Eye (tissue), 1 donor: ENCODE measurements around the gene MYL7.
"Not testable (repeated sequence)": the region's sequence is repeated elsewhere in the genome, so short reads cannot be mapped to it uniquely, and the experiment has no call there.

Source experiments
- DNase-seq: peaks from one replicate; pipeline ENCODE4 v3.0.0-alpha.2; 2015

Gene MYL7

DNA sequence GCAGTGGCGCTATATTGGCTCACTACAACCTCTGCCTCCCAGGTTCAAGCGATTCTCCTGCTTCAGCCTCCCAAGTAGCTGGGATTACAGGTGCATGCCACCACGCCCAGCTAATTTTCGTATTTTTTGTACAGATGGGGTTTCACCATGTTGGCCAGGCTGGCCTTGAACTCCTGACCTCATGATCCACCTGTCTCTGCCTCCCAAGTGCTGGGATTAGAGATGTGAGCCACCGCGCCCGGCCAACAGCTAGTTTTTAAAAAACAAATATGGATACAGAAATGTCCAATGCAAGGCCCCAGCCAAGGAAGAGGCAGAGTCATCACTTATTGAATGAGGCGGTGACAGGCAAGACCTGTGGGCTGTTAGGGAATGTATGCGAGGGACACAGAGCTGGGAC is 30.8 kb upstream of the MYL7 start:
- DNase-seq: not testable (repeated sequence)

DNA sequence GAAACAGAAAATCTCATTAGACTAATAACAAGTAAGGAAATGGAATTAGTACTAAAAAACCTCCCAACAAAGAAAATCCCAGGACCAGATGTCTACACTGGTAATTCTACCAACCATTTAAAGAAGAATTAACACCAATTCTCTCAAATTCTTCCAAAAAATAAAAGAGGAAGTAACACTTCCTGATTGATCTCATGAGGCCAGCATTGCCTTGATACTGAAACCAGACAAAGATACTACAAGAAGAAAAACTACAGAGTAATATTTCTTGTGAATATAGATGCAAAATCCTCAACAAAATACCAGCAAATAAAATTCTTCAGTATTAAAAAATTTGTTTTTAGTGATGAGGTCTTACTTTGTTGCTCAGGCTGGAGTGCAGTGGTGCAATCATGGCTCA is 26.8 kb upstream of the MYL7 start:
- no peak for DNase-seq

DNA sequence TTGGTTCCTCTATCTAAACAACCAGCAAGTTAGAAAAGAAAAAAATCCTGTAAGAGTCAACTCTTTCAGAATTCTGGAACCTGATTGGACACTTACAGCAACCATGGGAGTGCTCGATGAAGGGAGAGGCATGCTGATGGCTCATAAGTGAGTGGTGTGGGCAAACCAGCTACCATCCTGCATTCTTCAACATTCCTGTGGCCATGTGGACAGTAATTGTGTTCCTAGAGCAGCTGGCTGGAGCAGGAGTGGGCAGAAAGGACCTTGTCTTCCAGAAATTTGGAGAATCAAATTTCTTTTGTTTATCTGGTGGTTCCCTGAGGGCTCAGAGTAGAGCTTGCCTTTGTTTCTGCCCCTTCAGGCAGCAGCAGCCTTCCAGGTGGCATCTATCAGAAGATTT is 22.5 kb upstream of the MYL7 start:
- DNase-seq: peak; percentile 15

DNA sequence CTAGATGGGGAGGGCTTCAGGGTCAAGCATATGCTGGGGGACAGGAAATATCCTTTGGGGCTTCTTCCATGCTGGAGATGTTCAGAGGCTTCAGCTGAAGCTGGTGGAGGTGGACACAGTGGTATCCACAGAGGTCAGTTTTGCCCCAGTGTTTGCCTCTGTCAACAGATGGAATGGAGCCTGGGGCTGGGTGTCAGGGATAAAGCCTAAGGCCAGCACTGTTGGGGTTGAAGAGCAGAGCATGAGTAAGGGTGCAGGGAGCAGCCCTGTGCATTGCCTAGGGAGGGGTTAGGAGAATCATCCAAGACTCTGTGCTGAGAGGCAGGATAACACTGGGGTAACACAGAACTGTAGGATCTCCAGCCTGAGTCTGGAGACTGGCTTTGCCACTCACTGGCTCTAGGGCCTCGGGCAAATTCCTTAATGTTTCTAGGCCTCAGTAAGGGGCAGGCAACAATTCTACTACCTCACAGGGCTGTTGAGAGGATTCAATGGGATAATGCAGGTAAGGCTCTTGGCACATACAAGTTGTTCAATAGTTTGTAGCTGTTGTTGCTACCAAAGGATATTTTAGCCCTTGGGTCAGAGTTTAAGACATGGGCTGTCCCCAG is 21.8 kb upstream of the MYL7 start:
- DNase-seq: no peak

DNA sequence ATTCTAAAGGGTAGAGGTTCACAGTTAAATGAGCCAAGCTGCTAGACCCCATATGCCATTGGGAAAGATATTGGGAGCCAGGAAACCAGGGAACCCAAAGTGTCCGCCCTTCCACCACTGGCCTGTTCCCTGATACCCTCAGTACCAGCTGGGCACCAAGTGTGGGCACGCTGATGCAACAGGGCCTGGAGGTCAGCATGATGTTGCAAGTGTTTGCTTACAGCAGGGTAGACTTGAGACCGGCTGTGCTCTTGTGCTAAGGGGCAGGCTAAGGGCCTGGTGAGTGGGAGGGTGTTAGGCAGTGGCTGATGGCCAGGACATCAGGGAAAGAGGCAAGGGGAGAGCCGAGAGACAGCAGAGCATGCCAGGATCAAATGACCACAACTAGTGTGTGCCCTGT is 21.0 kb upstream of the MYL7 start:
- DNase-seq: no peak

DNA sequence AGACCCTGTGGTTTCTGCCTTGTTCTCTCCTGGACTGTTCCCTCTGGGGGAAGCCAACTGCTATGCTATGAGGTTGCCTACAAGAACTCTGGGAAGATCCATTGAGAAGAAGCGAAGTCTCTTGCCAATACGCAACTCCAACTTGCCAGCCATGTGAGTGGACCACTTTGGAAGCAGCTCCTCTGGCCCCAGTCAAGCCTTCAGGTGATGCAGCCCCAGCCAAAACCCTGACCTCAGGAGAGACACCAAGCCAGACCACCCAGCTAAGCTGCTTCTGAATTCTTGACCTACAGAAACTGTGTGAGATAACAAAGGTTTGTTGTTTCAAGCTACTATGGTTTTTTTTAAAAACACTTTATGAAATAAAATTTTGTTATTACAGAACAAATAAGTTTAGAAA is 20.2 kb upstream of the MYL7 start:
- no peak for DNase-seq

DNA sequence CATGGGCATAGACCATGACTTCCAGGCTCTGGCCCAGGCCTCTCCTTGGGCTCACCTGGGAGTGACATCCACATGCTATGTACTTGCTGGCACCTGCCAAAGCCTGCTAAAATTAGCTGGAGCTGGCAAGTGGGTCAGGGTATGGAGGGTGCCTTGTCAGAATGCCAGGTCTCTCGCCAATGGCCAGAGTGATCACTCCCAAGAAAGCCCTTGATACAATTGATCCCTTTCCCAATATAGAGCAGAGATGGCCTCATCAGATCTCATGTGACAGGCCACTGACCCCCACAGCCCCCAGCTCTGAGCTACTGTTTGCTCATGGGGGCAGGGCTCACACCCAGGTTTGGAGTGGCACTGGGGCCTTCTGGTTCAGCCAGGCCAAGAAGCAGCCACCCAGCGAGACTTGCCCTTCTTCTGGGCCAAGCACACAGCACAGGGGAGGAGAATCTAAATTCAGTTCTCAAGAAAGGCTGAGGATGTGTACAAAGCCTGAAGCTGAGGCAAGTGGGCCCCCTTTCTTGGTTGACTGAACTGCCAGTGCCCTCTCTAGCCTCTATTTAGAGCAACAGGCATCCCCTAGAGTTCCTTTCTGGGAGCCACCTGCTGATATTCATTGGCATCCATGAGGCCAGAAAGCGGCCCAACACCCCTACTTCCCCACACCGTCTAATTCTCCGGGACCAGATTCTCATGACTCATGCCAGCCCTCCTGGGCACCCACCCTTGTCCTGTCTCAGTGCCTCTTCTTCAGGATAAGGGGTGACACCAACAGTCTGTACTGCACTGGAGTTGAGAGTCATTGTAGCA is 18.9 kb upstream of the MYL7 start:
- no peak for DNase-seq

DNA sequence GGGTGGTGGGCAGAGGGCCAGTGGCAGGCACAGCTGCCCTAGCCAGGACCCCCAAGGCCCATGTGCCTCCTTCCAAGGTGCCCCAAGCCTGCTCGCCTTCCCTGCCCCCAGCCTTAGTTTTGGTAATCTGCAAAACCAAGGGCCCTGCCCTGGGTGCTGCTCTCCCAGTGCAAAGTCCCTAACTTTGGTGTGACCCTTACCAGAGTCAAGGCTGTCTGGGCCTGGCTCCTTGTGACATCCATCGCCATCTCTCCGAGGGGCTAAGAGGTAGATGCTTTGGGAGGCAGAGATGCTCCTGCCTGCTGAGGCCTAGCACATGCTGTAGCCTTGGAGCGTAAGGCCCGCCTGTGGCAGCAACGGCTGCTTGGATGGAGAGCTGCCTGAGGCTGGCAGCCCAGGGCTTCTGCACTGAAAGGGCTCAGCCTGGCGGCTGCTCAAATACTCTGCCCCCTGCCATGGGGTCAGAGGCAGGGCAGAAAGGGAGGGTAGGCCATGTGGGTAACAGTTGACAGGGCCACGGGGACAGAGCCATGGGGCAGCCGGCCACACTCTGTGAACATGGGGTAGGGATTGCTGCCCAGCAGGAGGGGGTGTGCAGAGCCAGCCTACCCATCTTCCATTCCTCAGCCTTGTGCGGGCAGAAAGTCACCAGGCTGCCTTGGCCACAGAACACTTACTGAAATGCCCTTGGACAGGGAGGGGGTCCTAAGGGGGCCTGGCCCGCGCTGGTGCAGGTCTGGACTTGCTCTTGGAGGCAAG is 17.9 kb upstream of the MYL7 start:
- no peak for DNase-seq

DNA sequence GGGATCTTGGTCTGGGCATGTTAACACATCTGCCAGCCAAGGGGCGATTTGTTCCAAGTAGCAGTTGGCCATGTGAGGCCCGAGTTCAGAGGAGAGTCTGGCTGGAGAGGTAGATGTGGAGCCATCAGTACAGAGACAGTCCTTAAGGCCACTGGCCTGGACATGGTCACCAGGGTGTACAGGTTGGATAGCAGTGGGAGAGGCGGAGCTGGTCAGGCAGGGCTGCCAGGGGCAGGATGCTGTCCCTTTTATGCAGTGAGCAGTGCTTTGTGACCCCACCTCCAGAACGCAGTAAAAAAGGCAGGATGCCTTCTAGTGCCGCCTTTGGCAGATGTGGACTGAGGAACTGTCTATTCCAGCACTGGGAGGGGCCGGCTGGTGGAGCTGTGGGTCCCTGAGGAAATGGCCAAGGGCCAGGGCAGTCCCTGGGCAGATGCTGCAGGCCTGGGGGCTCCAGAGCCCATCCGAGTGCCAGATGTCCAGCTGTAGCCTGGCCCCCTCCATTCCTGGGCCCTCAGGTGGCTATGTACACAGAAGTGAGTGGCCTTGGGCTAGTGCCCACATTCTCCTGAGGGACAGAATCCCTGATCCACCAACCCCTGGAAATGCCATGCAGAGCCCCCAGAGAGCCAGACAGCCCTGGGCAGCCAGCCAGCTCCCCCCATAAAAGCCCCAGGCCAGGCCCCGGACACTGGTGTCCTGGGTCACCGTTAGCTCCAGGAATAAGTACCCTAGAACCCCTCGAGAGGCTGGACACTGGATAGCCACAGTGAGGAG is 17.2 kb upstream of the MYL7 start:
- DNase-seq: no peak

DNA sequence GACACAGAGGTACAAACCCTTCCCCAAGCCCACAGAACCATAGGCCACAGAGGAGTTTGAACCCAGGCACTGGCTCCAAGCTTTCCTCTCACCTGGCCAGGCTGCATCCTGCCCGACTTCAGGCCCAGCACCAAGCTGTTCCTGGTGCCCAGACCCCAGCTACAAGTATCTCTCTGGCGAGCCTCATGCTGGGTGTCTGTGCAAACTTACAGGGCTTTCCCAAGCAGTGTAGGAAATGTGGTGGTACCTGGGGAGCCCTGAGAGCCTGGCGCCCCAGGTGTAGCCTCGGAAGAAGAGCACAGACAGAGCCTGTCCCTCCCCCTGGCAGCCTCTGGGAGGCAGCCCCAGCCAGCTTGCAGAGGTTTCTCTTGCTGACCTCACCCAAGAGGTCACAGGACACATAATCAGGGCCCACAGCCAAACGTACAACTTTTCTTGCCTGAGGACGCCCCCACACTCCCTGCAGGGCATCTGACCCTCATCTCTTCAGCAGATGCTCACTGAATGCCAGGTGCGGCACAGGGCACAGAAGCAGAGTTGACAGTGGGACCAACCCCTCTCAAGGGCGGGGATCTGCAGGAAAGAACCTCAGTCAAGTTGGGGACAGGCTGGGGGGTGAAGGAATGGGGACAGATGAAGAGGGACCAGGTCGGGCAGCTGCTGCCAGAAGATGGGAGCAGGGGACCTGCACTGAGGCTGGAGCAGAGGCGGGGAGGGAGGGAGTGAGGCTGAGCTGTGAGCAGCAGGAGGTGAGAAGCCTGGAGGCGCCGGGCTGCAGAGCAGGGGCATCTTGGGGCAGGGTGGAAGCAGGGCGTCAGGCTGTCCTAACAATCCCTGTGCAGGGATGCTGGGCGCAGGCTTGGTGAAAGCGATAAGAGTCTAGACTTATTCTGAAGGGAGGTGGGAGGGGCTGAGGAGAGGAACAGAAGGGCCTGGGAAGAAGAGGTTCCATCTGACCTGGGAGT is 16.3 kb upstream of the MYL7 start:
- DNase-seq: no peak

DNA sequence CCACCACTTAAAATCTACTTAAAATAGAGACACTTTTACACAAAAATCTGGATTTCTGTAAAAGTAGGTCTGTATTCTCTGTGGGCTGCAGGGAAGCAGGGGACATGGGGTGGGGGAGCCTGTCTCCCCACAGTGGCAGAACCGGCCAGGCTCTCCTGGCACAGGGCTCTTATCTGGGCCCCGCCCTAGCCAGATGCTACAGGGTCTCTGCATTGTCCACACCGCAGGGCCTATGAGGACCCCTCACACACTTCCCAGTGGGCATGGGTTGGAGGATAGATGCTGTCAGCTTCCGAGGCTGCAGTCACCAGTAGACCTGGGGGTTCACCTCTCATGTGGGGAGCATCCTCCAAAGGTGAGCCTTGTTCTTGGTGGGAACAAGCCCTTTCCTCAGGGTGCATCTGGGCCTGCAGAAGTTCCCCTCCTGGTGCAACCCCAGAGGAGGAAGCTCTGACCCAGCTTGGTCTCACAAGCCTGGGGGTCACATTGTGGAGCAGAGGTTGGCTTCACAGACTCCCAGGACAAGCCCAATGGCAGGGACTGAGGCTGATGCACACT is 15.4 kb upstream of the MYL7 start:
- DNase-seq: no peak

DNA sequence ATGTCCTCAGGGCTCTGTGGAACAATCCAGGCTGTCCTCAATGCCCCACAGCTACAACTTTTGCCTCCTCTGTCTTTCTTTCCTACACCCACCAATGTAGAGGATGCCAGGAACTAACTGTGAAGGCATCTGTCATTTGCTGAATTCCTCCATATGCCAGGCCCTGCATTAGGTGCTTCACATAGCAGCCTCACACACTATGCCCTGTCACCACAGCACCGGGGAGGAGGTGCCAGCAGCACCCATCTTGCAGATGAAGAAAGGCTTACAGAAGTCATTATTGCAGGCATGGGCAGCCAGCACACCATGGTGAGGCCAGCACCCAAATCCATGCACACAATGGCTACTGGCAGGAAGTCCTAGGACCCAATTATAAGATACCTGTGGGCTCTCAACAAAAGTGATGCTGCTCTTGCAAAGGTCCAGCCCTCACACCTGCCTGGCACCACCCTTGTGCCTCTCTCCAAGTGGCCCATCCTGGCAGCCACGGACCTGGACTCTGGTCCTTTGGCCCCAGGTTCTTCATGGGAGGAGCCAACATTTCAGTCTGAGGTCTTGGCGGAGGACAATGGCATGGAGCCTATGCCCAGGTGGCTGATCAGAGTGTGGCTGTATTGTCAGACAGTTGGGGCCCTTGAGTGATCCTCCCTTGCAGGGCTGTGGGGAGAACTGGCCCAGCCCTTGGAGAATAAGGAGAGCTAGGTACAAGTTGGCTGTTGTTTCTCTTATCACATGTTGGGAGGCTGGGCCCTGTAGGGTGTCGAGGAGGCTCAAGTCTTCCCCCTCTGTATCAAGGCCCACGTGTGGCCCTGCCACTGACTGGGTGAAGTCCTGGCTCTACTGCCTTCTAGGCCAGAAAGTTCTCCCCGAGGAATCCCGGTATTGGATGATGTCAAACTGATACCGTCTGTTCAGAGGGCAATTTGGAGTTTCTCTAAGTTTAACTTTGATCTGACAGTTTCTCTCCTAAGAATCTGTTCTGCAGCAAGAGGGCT is 14.4 kb upstream of the MYL7 start:
- DNase-seq: no peak

DNA sequence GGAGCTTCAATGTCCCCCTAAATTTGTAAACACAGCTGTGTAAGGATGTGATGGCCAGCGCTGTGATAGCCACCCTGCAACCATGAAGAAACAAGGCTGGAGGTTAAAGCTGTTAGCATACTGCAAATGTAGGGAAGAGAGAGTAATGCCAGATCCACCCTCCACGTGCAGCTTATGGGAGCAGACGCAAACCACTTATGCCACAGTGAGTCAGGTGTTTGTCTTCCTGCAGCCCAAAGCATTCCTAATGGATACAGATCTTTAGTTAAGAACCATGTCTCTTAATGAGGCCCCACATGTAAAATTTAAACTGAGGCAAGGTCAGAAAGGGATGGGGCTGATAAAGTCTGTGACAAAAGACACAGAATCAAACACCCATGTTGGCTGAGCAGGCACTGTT is 13.6 kb upstream of the MYL7 start:
- no peak for DNase-seq

DNA sequence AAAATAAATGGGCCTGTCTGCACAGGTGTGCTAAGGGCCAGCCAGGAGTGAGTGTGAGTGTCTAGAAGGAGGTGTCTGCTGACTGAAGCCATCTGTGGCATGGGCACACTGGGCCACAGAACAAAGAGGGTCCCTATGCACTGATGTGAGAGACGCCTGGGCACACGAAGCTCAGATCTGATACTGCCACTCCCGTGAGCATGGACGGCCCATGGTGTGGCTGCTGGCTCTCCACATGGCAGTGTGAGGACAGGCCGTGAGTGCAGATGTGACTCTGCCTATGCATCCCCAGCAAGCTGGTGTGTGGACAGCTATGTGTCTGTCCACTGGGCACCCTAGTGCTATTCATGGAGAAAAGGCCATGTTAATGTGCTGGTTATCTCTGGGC is 12.8 kb upstream of the MYL7 start:
- no peak for DNase-seq

DNA sequence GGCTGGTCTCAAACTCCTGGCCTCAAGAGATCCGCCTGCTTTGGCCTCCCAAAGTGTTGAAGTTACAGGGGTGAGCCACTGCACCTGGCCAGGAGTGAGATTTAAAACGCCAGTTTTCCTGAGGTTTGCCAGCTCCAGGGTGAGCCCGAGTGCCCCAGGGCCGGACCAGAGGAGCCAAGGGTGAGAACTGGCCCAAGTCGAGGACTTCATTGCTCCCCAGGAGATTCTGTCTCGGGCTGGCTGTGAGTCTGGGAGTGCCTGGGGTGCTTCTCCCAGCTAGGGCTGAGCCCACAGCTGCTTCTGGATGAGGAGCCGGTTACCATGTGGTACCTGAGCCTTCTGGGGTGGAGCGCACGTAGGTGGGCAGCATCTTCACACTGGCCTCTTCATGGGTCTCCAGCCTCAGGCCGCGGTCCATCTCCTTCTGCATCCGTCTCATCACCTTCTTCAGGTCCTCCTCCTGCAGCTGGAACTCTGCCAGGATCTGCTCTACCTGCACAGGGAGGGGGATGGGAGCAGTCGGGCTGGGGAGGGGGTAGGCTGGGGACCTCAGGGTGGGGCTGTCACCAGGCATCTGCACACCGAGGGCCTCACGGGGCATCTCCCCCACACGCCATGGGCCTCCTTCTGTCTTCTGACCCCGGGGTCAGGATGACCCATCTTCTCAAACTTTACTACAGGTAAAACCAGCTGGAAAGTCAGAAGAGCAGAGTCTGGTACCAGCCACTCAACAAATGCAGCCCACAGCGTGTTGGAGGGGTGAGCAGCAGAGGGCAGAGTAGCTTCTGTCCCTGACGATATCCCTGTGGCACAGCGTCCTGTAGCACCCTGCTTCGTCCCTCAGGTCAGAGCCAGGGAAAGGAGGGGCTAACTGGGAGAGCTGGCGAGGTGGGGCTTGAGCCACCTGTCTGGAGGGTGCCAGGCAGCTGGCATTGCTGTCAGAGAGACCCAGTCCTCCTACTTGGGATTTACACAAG is 12.1 kb upstream of the MYL7 start:
- no peak for DNase-seq

DNA sequence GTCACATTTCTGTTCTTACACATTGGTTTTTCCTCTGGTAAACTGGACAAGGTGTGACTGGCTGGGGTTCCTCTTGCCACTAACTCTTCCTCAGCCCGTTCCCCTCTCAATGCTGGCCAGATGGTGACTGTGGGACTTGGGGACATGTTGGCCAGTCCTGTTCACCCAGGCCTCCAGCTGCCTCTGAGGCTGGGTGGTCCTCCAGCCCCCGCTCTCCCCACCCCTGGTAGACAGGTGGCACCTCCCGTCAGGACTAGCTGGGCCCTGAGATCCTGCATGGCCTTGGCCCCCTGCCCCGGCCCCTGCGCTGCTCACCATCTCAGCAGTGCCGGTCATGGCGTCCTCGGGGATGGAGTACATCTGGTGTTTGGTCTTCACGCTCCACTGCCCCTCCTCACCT is 10.8 kb upstream of the MYL7 start:
- no peak for DNase-seq

DNA sequence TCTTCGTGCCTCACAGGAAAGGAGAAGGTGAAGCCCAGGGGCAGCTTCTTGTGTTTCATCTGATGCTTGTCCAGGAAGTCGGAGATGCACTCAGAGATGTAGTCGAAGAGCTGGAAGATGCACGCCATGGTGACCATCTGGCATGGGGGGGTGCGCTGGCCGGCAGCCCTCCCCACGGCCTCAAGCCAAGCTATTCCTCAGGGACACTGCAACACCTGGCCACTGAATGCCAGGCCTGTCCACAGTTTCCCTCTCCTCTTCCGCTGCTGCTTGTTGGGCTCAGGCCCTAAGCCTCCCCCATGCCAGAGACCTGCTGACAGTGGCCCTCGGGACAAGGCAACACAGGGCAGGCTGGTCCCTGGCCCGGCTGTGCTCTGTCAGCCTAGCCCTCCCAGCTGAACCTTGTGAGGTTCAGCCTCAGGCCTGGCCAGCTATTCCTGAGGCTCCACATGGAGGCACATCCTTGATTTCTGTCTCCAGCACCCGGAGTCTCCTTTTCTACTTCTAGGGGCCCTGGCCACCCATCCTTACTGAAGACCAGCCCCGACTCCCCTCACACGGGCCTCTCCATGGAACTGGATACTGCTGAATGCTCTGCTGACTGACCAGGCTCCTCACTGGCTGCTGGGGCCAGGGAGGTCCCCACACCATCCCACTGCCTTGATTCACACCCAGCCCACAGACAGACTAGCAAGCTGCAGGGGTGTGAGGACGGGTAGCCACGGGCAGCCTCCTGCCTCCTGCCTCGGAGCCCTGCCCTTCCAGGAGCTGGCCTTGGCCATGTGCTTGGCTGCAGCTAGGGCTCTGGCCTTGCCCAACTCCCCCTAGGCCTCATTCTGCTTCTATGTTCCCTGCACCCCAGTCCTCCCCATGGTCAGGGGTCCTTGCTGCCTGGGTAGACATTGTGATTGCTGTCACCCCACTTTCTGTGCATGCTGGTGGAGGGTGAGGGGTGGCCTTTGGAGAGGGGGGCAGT is 10.1 kb upstream of the MYL7 start:
- no peak for DNase-seq

DNA sequence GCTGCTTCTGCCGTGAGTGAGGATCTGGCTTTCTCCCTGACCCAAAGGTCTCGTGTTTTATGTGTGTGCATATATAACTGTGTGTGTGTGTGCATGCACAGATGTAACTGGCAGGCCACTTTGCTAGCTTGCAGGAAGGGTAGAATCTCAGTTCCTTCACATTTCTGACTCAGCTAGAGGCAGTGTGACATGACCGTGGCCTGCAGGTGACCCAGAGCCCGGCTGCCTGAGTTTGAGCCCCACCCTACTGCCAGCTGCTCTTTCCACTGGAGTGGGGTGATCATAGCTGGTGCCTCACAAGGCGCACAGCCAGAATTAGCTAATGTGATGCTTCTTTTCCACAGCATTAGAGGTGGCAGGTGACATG is 9.3 kb upstream of the MYL7 start:
- DNase-seq: no peak
